Caco-2 (cell line): ENCODE data around the gene MMP23B. TPM values are rescaled to one million over a fixed set of nuclear protein-coding genes. Genes with fewer than 3 reads are reported as not detected.

Experiments
- BruUV-seq: library from RNA; stranded (reverse); fragments of 400-500 nt; replicated peaks from 2 replicates; lab custom pipeline; 2021; lab: Mats Ljungman, UMichigan
- CTCF ChIA-PET: fragments of 300-600 bp; sonication (Branson Sonifier 250); formaldehyde crosslinking; loops from one replicate; lab custom pipeline; 2022; ENCODE audit warnings: antibody characterized with exemption; lab: Charles Lee
- POLR2A ChIA-PET: fragments of 300-600 bp; sonication (Branson Sonifier 250); formaldehyde crosslinking; loops from one replicate; lab custom pipeline; 2022; ENCODE audit warnings: antibody characterized with exemption; lab: Charles Lee
- DNase-seq, 2 experiments: peaks; one replicate each; pipeline versions ENCODE4 v3.0.0 to v3.0.0-alpha.2; 2020 to 2022
- H3K27me3 ChIP-seq: replicated peaks from 2 replicates; pipeline ENCODE4 v1.6.0; 2011; ENCODE audit warnings: low read length; ENCODE audit not compliant: control insufficient read depth, insufficient read depth
- H3K36me3 ChIP-seq: 2 replicates; pipeline ENCODE4 v1.5.1; 2011; ENCODE audit warnings: low read length; ENCODE audit not compliant: control insufficient read depth, insufficient read depth
- H3K4me1 ChIP-seq: fragments of 250-450 bp; sonication (Bioruptor Pico); 2 replicates; pipeline ENCODE4 v1.5.1; 2020; ENCODE audit warnings: mild to moderate bottlenecking
- H3K4me3 ChIP-seq: 2 replicates; pipeline ENCODE4 v1.5.1; 2011; ENCODE audit warnings: low read depth, mild to moderate bottlenecking, control low read depth, low read length
- H3K9me3 ChIP-seq: fragments of 250-450 bp; sonication (Bioruptor Pico); 2 replicates; pipeline ENCODE4 v1.5.1; 2020; ENCODE audit warnings: mild to moderate bottlenecking, moderate library complexity
- H3K27ac Mint-ChIP-seq: one replicate; pipeline ENCODE4 v1.8.0; 2022; ENCODE audit warnings: mixed read lengths; ENCODE audit not compliant: unreplicated experiment
- H3K27me3 Mint-ChIP-seq: one replicate; pipeline ENCODE4 v1.8.0; 2022; ENCODE audit warnings: mixed read lengths; ENCODE audit not compliant: insufficient read depth, unreplicated experiment
- H3K36me3 Mint-ChIP-seq: one replicate; pipeline ENCODE4 v1.8.0; 2022; ENCODE audit warnings: mild to moderate bottlenecking, mixed read lengths; ENCODE audit not compliant: insufficient read depth, unreplicated experiment
- H3K4me1 Mint-ChIP-seq: one replicate; pipeline ENCODE4 v1.8.0; 2022; ENCODE audit warnings: low read depth, mixed read lengths; ENCODE audit not compliant: unreplicated experiment
- H3K4me3 Mint-ChIP-seq: one replicate; pipeline ENCODE4 v1.8.0; 2022; ENCODE audit warnings: mild to moderate bottlenecking, moderate library complexity, mixed read lengths; ENCODE audit not compliant: unreplicated experiment
- H3K9me3 Mint-ChIP-seq: one replicate; pipeline ENCODE4 v1.8.0; 2022; ENCODE audit warnings: mixed read lengths; ENCODE audit not compliant: unreplicated experiment
- intact Hi-C: fragments of 100-400 bp; cut with micrococcal nuclease; formaldehyde crosslinking; loops from one replicate; pipeline ENCODE4 v1.10.0; 2022; ENCODE audit not compliant: unreplicated experiment
- total RNA-seq: library from RNA; stranded (reverse); gene quantifications from 2 replicates; pipeline ENCODE4 v1.2.3, GENCODE V29; 2022
- TF ChIP-seq, protein P1 (sequence below), 2 experiments: fragments of 200-600 bp in 1 of 2; IDR thresholded peaks; 1 replicate in 1 of 2; 2 replicates in 1 of 2; pipeline versions ENCODE4 v1.5.1 to v1.8.0; 2011 to 2022; ENCODE audit warnings: antibody characterized with exemption in 1 of 2, control low read depth in 1 of 2, inconsistent platforms in 1 of 2, low read depth in 1 of 2, low read length in 1 of 2, mild to moderate bottlenecking in 1 of 2, moderate library complexity in 1 of 2; ENCODE audit not compliant: insufficient read depth in 1 of 2, severe bottlenecking in 1 of 2, unreplicated experiment in 1 of 2

MMP23B gene
- total RNA-seq, 1 experiment from 2014 or later, result 6.0 TPM

GRCh38 chr1:1613509-1614082, 18.4 kb upstream of the MMP23B start:
- Mint-ChIP-seq H3K27me3 (no peaks in the 10 kb centered on the region), H3K9me3 (no peaks in the 10 kb centered on the region), H3K27ac (peak overlapping the region; percentile 97), H3K4me3 (peak overlapping the region; percentile 89), H3K36me3 (peaks cover 23% of the 10 kb centered on the region), H3K4me1 (peaks cover 7% of the 10 kb centered on the region)
- DNase-seq, result no peak
- Histone ChIP-seq H3K9me3 (no peaks in the 10 kb centered on the region), H3K27me3 (no peaks in the 10 kb centered on the region), H3K4me3 (peak overlapping the region; percentile 70), H3K36me3 (no peaks in the 10 kb centered on the region), H3K4me1 (0 out of 2 replicates have a peak, but pooled peaks cover 9% of the 10 kb centered on the region)
- ChIA-PET POLR2A (interaction anchor here (0.7 kb wide), 1 partner anchor 195 kb away, joined by 5 read pairs; no protein-coding TSS in a partner anchor), CTCF (no interaction called here)
- intact Hi-C loops, result no loop called here
- TF ChIP-seq, protein P1, sequence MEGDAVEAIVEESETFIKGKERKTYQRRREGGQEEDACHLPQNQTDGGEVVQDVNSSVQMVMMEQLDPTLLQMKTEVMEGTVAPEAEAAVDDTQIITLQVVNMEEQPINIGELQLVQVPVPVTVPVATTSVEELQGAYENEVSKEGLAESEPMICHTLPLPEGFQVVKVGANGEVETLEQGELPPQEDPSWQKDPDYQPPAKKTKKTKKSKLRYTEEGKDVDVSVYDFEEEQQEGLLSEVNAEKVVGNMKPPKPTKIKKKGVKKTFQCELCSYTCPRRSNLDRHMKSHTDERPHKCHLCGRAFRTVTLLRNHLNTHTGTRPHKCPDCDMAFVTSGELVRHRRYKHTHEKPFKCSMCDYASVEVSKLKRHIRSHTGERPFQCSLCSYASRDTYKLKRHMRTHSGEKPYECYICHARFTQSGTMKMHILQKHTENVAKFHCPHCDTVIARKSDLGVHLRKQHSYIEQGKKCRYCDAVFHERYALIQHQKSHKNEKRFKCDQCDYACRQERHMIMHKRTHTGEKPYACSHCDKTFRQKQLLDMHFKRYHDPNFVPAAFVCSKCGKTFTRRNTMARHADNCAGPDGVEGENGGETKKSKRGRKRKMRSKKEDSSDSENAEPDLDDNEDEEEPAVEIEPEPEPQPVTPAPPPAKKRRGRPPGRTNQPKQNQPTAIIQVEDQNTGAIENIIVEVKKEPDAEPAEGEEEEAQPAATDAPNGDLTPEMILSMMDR (IDR thresholded peaks at IDR 0.05; ENCODE audit: insufficient read depth in 1 of 2, low read depth in 1 of 2, low read length in 1 of 2, severe bottlenecking in 1 of 2, unreplicated experiment in 1 of 2), result no peak
- no TSS peak for BruUV-seq

- Mint-ChIP-seq H3K9me3 (no peaks in the 10 kb centered on the region), H3K4me1 (peaks cover 7% of the 10 kb centered on the region), H3K27me3 (no peaks in the 10 kb centered on the region), H3K4me3 (peak overlapping the region; percentile 89), H3K36me3 (peaks cover 28% of the 10 kb centered on the region), H3K27ac (peak overlapping the region; percentile 97)
- DNase-seq, result peak in 1 of 2 experiments; percentile 30
- Histone ChIP-seq H3K9me3 (no peaks in the 10 kb centered on the region), H3K4me1 (0 out of 2 replicates have a peak, but pooled peaks cover 9% of the 10 kb centered on the region), H3K27me3 (no peaks in the 10 kb centered on the region), H3K36me3 (no peaks in the 10 kb centered on the region), H3K4me3 (peak overlapping the region; percentile 70)
- ChIA-PET POLR2A (interaction anchor here (0.7 to 1.1 kb wide), 2 partner anchors 195 to 239 kb away, joined by 5 to 6 read pairs; partner anchors contain the start of gene AURKAIP1), CTCF (no interaction called here)
- TF ChIP-seq, protein P1 (IDR thresholded peaks at IDR 0.05; ENCODE audit: insufficient read depth in 1 of 2, low read depth in 1 of 2, low read length in 1 of 2, severe bottlenecking in 1 of 2, unreplicated experiment in 1 of 2), result no peak
- no TSS peak for BruUV-seq
- intact Hi-C loops, result no loop called here
Measured at GRCh38 chr1:1614204-1614953, 17.6 kb upstream of the MMP23B start.

- H3K36me3 Mint-ChIP-seq, result peaks cover 28% of the 10 kb centered on the region
- POLR2A ChIA-PET, result interaction anchor here (1.1 kb wide), 1 partner anchor 240 kb away, joined by 6 read pairs; the partner anchor contains the start of gene AURKAIP1
- CTCF ChIA-PET, result no interaction called here
Measured at GRCh38 chr1:1614954-1615255, 17.1 kb upstream of the MMP23B start.

More at GRCh38 chr1:1614954-1615255, 17.1 kb upstream of the MMP23B start:
- Histone ChIP-seq H3K9me3 (no peaks in the 10 kb centered on the region), H3K4me3 (peak overlapping the region; percentile 70), H3K4me1 (0 out of 2 replicates have a peak, but pooled peaks cover 9% of the 10 kb centered on the region), H3K36me3 (no peaks in the 10 kb centered on the region), H3K27me3 (no peaks in the 10 kb centered on the region)
- no TSS peak for BruUV-seq
- intact Hi-C loops, result no loop called here
- peak overlapping the region; percentile 89 for H3K4me3 Mint-ChIP-seq
- no peak for DNase-seq
- H3K9me3 Mint-ChIP-seq, result no peaks in the 10 kb centered on the region
- H3K27ac Mint-ChIP-seq, result peak overlapping the region; percentile 97
- H3K27me3 Mint-ChIP-seq, result no peaks in the 10 kb centered on the region
- peaks cover 7% of the 10 kb centered on the region for H3K4me1 Mint-ChIP-seq
- TF ChIP-seq, protein P1 (IDR thresholded peaks at IDR 0.05; ENCODE audit: insufficient read depth in 1 of 2, low read depth in 1 of 2, low read length in 1 of 2, severe bottlenecking in 1 of 2, unreplicated experiment in 1 of 2), result no peak
